ENCODE results near the gene DNAJC4. TPM values are rescaled to one million over a fixed set of nuclear protein-coding genes. Genes with fewer than 3 reads are reported as not detected.

The DNAJC4 gene
- total RNA-seq, 1 experiment from 2014 or later = 24.2 TPM

DNA sequence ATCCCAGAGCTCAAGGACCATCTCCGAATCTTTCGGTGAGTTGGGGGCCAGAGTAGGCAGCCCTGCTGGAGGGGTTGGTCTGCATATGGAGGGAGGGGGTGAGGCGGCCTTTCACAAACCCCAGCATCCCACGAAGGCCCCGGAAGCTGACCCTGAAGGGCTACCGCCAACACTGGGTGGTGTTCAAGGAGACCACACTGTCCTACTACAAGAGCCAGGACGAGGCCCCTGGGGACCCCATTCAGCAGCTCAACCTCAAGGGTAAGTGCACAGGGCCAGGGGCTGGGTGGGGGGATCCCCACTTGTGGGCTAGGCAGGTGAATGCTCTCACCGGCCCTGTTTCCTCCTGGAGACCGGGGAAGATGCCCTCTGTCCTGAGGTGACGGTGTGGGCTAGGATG, 10.6 kb upstream of the DNAJC4 start:
- Histone ChIP-seq H3K9me3 (ENCODE audit: control insufficient read depth, low read depth, low read length) (no peaks in the 10 kb centered on the region), H3K23me2 (ENCODE audit: insufficient read length, low read depth, low read length, poor library complexity, severe bottlenecking) (no peaks in the 10 kb centered on the region), H2BK15ac (ENCODE audit: low read depth, low read length) (no peak overlapping the region), H3K9ac (ENCODE audit: extremely low read depth, insufficient read length, low read length) (no peak overlapping the region), H2BK120ac (ENCODE audit: low read depth, low read length, poor library complexity, severe bottlenecking) (no peak overlapping the region), H4K20me1 (ENCODE audit: control insufficient read depth, insufficient read depth, insufficient read length) (no peaks in the 10 kb centered on the region), H2BK12ac (ENCODE audit: insufficient read length, low read depth, low read length) (no peak overlapping the region), H2AFZ (ENCODE audit: low read length) (no peak overlapping the region), H3K27ac (ENCODE audit: insufficient read length, low read depth, low read length) (no peak overlapping the region), H3K4me2 (ENCODE audit: insufficient read depth, insufficient read length, low read length) (no peak overlapping the region), H3K79me2 (ENCODE audit: insufficient read depth, low read length) (no peaks in the 10 kb centered on the region), H3K79me1 (ENCODE audit: insufficient read depth, low read depth, low read length, poor library complexity, severe bottlenecking) (no peaks in the 10 kb centered on the region), H3K14ac (ENCODE audit: insufficient read depth, low read length) (no peak overlapping the region), H3K4ac (ENCODE audit: low read depth, low read length) (no peak overlapping the region), H3K18ac (ENCODE audit: insufficient read length, low read depth, low read length) (no peak overlapping the region), H2AK5ac (ENCODE audit: insufficient read length, low read length) (no peak overlapping the region), H3K56ac (ENCODE audit: insufficient read length, low read depth, low read length) (no peak overlapping the region), H3T11ph (ENCODE audit: low read length) (no peak overlapping the region), H3K27me3 (ENCODE audit: insufficient read depth, low read length) (no peaks in the 10 kb centered on the region), H4K8ac (replicated peaks; ENCODE audit: insufficient read length, low read depth, low read length) (no peak overlapping the region), H2BK20ac (ENCODE audit: low read depth, low read length, poor library complexity, severe bottlenecking) (no peak overlapping the region), H3K4me1 (ENCODE audit: insufficient read depth, low read length) (no peaks in the 10 kb centered on the region), H4K5ac (ENCODE audit: insufficient read length, low read depth, low read length) (no peak overlapping the region), H4K91ac (ENCODE audit: insufficient read length, low read depth, low read length) (no peak overlapping the region), H2BK5ac (ENCODE audit: insufficient read length, low read length) (no peak overlapping the region), H3K23ac (ENCODE audit: insufficient read length, low read depth, low read length) (no peak overlapping the region)
- no peak overlapping the region for H3K27ac Mint-ChIP-seq
- H3K27me3 Mint-ChIP-seq (ENCODE audit: low read depth) = no peaks in the 10 kb centered on the region; the same call in 1 of the 2 replicates
- peaks cover 3 to 44% (median 22%) of the 10 kb centered on the region in 3 experiments for H3K36me3 Mint-ChIP-seq (ENCODE audit: insufficient read depth in 1 of 3, low read depth in 3 of 3)
- TF ChIP-seq, protein P1, sequence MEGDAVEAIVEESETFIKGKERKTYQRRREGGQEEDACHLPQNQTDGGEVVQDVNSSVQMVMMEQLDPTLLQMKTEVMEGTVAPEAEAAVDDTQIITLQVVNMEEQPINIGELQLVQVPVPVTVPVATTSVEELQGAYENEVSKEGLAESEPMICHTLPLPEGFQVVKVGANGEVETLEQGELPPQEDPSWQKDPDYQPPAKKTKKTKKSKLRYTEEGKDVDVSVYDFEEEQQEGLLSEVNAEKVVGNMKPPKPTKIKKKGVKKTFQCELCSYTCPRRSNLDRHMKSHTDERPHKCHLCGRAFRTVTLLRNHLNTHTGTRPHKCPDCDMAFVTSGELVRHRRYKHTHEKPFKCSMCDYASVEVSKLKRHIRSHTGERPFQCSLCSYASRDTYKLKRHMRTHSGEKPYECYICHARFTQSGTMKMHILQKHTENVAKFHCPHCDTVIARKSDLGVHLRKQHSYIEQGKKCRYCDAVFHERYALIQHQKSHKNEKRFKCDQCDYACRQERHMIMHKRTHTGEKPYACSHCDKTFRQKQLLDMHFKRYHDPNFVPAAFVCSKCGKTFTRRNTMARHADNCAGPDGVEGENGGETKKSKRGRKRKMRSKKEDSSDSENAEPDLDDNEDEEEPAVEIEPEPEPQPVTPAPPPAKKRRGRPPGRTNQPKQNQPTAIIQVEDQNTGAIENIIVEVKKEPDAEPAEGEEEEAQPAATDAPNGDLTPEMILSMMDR (conservative IDR thresholded peaks at IDR 0.05) = no peak
- no peak overlapping the region for H3K4me3 Mint-ChIP-seq
- DNase-seq = no peak
- no CpG with 5 or more reads among the region's 10 CpGs for WGBS (ENCODE audit: extremely low coverage, insufficient read length, low lambda C conversion rate)
- no peaks in the 10 kb centered on the region for H3K9me3 Mint-ChIP-seq
- H3K4me1 Mint-ChIP-seq = peaks cover 3 to 4% of the 10 kb centered on the region in 2 experiments; a peak in 3 of 4 replicates

Measured in H9 (cell line).